ENCODE measurements around the gene FAM221A. TPM values are rescaled to one million over a fixed set of nuclear protein-coding genes. Genes with fewer than 3 reads are reported as not detected.
"Not testable (repeated sequence)": the region's sequence is repeated elsewhere in the genome, so short reads cannot be mapped to it uniquely, and the experiment has no call there.

Gene FAM221A
- total RNA-seq, 1 experiment from 2014 or later = 0.63 TPM

DNA sequence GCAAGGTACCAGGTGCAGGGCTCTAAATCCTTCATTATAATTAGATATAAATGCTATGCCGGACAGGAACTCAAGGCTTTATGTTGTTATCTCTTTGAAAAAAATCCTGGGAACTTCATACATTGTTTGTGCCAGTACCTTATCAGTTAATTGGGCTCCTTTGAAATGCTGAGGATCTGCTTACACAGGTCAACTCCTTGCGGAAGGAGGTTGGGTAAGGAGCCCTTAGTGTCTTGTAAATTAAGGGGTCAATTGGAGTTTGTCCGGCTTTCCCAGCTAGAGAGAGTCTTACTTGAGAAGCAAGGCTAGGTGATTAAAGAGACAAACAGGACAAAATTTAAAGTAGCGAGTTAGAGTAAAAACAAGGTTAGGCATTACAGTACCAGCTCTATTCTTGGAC is 44.1 kb downstream of the FAM221A start:
- H3K27me3 ChIP-seq, H3K9me3 ChIP-seq, H3K36me3 ChIP-seq, H3K4me3 ChIP-seq, DNase-seq: not testable (repeated sequence)

DNA sequence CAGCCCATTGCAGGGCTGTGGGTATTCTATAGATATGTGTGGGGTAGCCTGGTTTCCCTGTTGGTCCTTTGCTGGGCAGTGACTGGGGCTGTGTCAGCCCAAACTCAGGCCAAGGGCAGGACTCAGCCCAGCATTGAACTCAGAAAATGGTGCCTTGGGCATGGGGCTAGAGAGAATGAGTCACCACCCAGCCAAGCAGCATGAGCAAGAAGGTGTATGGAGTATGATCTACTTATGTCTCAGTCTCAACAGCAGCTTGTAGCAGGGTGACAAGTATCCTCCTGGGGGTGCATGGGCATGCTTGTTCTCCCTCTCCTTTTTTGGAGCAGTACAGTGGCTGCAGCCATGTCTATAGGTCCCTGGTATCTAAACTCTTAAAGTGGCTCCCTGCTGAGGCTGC is 62.1 kb downstream of the FAM221A start:
- no peak overlapping the region for H3K4me3 ChIP-seq
- H3K27me3 ChIP-seq = no peaks in the 10 kb centered on the region
- DNase-seq = no peak
- H3K36me3 ChIP-seq = no peaks in the 10 kb centered on the region
- H3K9me3 ChIP-seq = peaks cover 7% of the 10 kb centered on the region

DNA sequence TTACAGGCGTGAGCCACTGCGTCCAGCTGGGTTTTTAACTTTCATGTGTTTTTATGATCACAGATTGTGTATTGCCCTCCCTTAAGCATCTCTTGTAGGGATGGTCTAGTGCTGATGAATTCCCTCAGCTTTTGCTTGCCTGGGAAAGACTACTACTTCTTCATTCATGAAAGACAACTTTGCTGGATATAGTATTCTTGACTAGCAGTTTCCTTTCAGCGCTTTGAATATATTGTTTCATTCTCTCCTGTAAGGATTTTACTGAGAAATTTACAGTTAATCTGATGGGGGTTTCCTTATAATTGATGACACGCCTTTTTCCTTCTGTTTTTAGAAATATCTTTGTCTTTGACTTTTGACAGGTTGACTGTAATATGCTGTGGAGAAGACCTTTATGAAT is 63.2 kb downstream of the FAM221A start:
- no peak for DNase-seq
- no peaks in the 10 kb centered on the region for H3K36me3 ChIP-seq
- H3K27me3 ChIP-seq = no peaks in the 10 kb centered on the region
- H3K9me3 ChIP-seq = peaks cover 7% of the 10 kb centered on the region
- no peak overlapping the region for H3K4me3 ChIP-seq

DNA sequence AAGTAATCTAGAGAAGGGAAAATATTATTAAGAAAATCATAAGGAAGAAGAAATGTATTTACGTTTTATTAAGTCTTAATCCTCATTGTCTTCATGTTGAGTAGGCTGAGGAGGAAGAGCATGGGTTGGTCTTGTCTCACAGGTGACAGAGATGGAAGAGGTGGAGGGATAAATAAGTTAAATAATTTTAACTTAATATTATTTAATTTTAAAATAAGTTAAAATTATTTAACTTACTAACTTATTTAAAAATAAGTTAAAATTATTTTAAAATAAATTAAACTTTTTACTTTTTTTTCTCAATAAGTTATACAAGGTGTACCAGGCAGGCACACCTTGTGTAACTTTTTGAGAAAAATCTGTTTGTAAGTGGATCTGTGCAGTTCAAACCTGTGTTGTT is 66.6 kb downstream of the FAM221A start:
- no peaks in the 10 kb centered on the region for H3K36me3 ChIP-seq
- no peak overlapping the region for H3K4me3 ChIP-seq
- no peaks in the 10 kb centered on the region for H3K27me3 ChIP-seq
- peaks cover 7% of the 10 kb centered on the region for H3K9me3 ChIP-seq
- DNase-seq = no peak

DNA sequence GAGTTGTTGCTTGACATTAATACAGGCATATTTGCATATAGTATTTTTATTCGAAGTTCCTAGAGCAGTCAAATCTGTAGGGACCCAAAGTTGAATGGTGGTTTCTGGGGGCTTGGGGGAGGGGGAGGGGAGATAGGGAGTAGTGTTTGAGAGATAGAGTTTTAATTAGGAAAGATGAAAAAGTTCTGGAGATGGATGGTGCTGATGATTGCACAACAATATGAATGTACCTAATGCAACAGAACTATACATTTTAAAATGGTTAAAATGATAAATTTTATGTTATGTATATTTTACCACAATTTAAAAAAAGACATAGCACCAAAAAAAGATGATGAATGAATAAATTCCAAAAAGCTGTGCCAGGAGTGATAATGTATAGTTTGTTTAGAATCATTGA is 71.9 kb downstream of the FAM221A start:
- Histone ChIP-seq H3K36me3 (no peaks in the 10 kb centered on the region), H3K27me3 (no peaks in the 10 kb centered on the region), H3K9me3 (no peaks in the 10 kb centered on the region), H3K4me3 (no peak overlapping the region)
- DNase-seq = no peak

Other genes with a start within 250 kb of the FAM221A start
- 51.8 and 80.7 TPM in 2 replicates for gene IGF2BP3, start 209.7 kb upstream of the FAM221A start, total RNA-seq (2014; rRNA removed; shearing (Covaris generic); ENCODE audit: low replicate concordance)
- gene TRA2A, start 148.2 kb upstream of the FAM221A start, total RNA-seq (2014; rRNA removed; shearing (Covaris generic); ENCODE audit: low replicate concordance) = 7.9 and 17.9 TPM in 2 replicates
- 6.3 and 10.7 TPM in 2 replicates for gene CCDC126, start 82.8 kb upstream of the FAM221A start, total RNA-seq (2014; rRNA removed; shearing (Covaris generic); ENCODE audit: low replicate concordance)
- gene STK31, start 30.0 kb downstream of the FAM221A start, total RNA-seq (2014; rRNA removed; shearing (Covaris generic); ENCODE audit: low replicate concordance) = 0.03 TPM in 1 of 2 replicates, not detected in the other